ENCODE measurements around the gene IQCE. TPM values are rescaled to one million over a fixed set of nuclear protein-coding genes. Genes with fewer than 3 reads are reported as not detected.

IQCE gene
- total and polyA plus RNA-seq, 10 of the 15 experiments (the other 5 are each of a cell fraction or from before 2014, with no cell fraction given) = 0.37 to 8.1 (median 3.7) TPM

DNA sequence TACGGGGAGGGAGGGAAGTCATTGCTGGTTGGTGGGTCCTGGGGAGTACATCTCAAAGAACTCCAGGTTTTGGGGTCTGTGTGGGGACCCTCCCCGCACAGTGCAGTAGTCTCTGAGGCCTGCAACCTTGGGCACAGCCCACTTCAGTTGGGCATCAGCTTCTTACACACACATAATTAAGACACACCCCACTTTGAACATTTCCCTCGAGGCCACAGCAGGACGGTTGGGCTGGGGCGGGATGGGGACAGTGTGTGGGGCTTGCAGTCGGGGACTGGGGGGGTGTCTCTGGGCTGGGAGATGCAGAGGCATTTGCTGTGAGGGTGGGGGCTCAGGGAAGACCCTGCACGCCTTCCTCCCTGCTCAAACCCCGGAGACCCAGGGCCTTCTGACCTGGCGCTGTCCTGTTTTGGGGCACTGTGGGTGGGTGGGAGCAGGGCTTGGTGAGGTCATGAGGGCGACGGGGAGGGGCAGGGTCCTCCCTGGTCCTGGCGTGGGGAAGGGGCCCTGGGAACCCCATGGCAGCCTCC is 38.0 kb upstream of the IQCE start (continued):
- no peak for TF ChIP-seq ZBTB4 (CRISPR knock-in tag; IDR thresholded peaks at IDR 0.05)
- TF ChIP-seq FOS (IDR thresholded peaks at IDR 0.05; ENCODE audit: borderline replicate concordance, extremely low read depth, insufficient read length) = no peak
- TF ChIP-seq RB1 (IDR thresholded peaks at IDR 0.05; ENCODE audit: borderline replicate concordance) = no peak
- TF ChIP-seq, protein P1, sequence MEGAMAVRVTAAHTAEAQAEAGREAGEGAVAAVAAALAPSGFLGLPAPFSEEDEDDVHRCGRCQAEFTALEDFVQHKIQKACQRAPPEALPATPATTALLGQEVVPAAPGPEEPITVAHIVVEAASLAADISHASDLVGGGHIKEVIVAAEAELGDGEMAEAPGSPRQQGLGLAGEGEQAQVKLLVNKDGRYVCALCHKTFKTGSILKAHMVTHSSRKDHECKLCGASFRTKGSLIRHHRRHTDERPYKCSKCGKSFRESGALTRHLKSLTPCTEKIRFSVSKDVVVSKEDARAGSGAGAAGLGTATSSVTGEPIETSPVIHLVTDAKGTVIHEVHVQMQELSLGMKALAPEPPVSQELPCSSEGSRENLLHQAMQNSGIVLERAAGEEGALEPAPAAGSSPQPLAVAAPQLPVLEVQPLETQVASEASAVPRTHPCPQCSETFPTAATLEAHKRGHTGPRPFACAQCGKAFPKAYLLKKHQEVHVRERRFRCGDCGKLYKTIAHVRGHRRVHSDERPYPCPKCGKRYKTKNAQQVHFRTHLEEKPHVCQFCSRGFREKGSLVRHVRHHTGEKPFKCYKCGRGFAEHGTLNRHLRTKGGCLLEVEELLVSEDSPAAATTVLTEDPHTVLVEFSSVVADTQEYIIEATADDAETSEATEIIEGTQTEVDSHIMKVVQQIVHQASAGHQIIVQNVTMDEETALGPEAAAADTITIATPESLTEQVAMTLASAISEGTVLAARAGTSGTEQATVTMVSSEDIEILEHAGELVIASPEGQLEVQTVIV (IDR thresholded peaks at IDR 0.05; ENCODE audit: borderline replicate concordance, partially characterized antibody) = no peak

DNA sequence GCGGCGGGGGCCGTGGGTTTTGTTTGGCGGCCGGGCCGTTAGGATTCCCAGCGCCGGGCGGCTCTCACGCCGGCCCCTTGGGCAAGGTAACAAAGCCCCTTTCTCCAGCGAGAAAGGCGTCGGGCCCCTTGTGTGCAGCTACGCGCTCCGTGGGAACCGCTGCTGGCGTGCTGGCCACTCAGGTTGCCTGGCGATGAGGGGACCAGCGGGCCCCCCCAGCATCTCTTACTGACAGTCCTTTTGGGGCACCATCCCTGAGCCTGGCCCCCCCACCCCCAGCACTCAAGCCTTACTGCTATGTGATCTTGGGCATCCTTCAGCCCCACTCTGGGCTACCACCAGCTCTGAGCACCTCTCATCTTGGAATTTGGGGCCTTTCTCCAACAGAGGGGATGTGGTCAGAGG is 37.4 kb upstream of the IQCE start:
- no TSS peak for BruUV-seq (replicated peaks)
- H3K27ac ChIP-seq (ENCODE audit: control insufficient read depth, insufficient read depth) = no peak overlapping the region
- intact Hi-C loops (cut with micrococcal nuclease; ENCODE audit: unreplicated experiment) = no loop called here
- no peak for TF ChIP-seq EED (IDR thresholded peaks at IDR 0.05; ENCODE audit: low read depth)
- TF ChIP-seq MEF2B (IDR thresholded peaks at IDR 0.05; ENCODE audit: partially characterized antibody, poor library complexity, severe bottlenecking) = no peak
- TF ChIP-seq ATF7 (IDR thresholded peaks at IDR 0.05; ENCODE audit: low read depth) = no peak
- no peak for TF ChIP-seq NFIC (IDR thresholded peaks at IDR 0.05; ENCODE audit: low read depth, low read length)
- no peak for TF ChIP-seq NR2F1 (conservative IDR thresholded peaks at IDR 0.05)
- no peak for TF ChIP-seq MTA2 (IDR thresholded peaks at IDR 0.05; ENCODE audit: low read depth)
- no peak for TF ChIP-seq SIN3A (IDR thresholded peaks at IDR 0.05; ENCODE audit: low read depth, low read length)
- no peak for TF ChIP-seq SP1 (IDR thresholded peaks at IDR 0.05; ENCODE audit: low read depth, low read length)
- TF ChIP-seq POU2F2 (IDR thresholded peaks at IDR 0.05; ENCODE audit: borderline replicate concordance, low read depth, low read length) = no peak
- TF ChIP-seq, protein P2, sequence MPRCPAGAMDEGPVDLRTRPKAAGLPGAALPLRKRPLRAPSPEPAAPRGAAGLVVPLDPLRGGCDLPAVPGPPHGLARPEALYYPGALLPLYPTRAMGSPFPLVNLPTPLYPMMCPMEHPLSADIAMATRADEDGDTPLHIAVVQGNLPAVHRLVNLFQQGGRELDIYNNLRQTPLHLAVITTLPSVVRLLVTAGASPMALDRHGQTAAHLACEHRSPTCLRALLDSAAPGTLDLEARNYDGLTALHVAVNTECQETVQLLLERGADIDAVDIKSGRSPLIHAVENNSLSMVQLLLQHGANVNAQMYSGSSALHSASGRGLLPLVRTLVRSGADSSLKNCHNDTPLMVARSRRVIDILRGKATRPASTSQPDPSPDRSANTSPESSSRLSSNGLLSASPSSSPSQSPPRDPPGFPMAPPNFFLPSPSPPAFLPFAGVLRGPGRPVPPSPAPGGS (IDR thresholded peaks at IDR 0.05; ENCODE audit: borderline replicate concordance, insufficient read depth, low read depth, low read length, poor library complexity, severe bottlenecking) = no peak
- no peak for TF ChIP-seq NFYA (IDR thresholded peaks at IDR 0.05; ENCODE audit: borderline replicate concordance, low read depth, low read length)
- no peak for TF ChIP-seq SMARCA5 (IDR thresholded peaks at IDR 0.05)

More for the DNA sequence above, 37.4 kb upstream of the IQCE start:
- 22% methylated on average over 13 of the region's 21 CpGs for WGBS (ENCODE audit: insufficient coverage, insufficient replicate concordance, low lambda C conversion rate, missing lambda C conversion rate)
- Histone ChIP-seq H3K36me3 (ENCODE audit: control insufficient read depth in 2 of 2, insufficient read depth in 2 of 2, low read length in 1 of 2) (no peaks in the 10 kb centered on the region), H4K20me1 (ENCODE audit: control insufficient read depth, insufficient read depth) (no peaks in the 10 kb centered on the region), H3K4me1 (ENCODE audit: control insufficient read depth, insufficient read depth, low read length) (peaks cover 21% of the 10 kb centered on the region), H3K79me2 (ENCODE audit: control insufficient read depth, insufficient read depth, low read length) (no peaks in the 10 kb centered on the region), H3K4me3 (no peak overlapping the region), H3K9ac (ENCODE audit: control insufficient read depth, insufficient read depth, low read length) (no peak overlapping the region), H3K27me3 (replicated peaks in 1 of 2; ENCODE audit: control insufficient read depth in 2 of 2, insufficient read depth in 2 of 2, low read length in 1 of 2) (peaks cover 0 to 11% of the 10 kb centered on the region in 2 experiments; a peak in 3 of 4 replicates), H3K4me2 (ENCODE audit: control insufficient read depth, insufficient read depth) (no peak overlapping the region), H3K9me3 (replicated peaks; ENCODE audit: control insufficient read depth, insufficient read depth, low read length) (no peaks in the 10 kb centered on the region), H2AFZ (ENCODE audit: control insufficient read depth, low read depth, low read length) (no peak overlapping the region)
- in situ Hi-C loops (cut with MboI) = no loop called here
- ChIA-PET CTCF (interaction anchor here (2.2 kb wide), 1 partner anchor 46 kb away, joined by 7 read pairs; no protein-coding TSS in a partner anchor), POLR2A (interaction anchor here (0.6 to 2.3 kb wide), 4 partner anchors 9 to 69 kb away, joined by 4 to 8 read pairs (median 6); no protein-coding TSS in a partner anchor), RAD21 (ENCODE audit: unreplicated experiment) (interaction anchor here (1.1 to 1.3 kb wide), 3 partner anchors 8 to 46 kb away, joined by 3 to 4 read pairs (median 4); no protein-coding TSS in a partner anchor), SMC1A (ENCODE audit: uncharacterized antibody, unreplicated experiment) (interaction anchor here (1.5 kb wide), 1 partner anchor 46 kb away, joined by 9 read pairs; no protein-coding TSS in a partner anchor)
- no peak for DNase-seq (ENCODE audit: low read depth, low spot score)
- peak; percentile 6 for ATAC-seq
- FAIRE-seq = no peak
